Peyer's patch (tissue), 4 donors: ENCODE measurements around the gene CLASP1.

Source experiments
- POLR2A ChIP-seq, 2 donors: fragments of 450-650 bp; IDR thresholded peaks; one replicate each; pipeline ENCODE4 v1.5.1; 2017; ENCODE audit warnings: antibody characterized with exemption in 2 of 2, mild to moderate bottlenecking in 2 of 2, moderate library complexity in 2 of 2
- TF ChIP-seq, protein P1 (sequence below), 6 experiments: fragments of 450-650 bp in 4 of 6; fragments of 200-600 bp in 2 of 6; sonication (generic) in 1 of 6; IDR thresholded peaks; one replicate each; pipeline ENCODE4 v1.5.1; 2017 to 2019; ENCODE audit warnings: antibody characterized with exemption in 6 of 6, mild to moderate bottlenecking in 3 of 6, moderate library complexity in 1 of 6

DNA sequence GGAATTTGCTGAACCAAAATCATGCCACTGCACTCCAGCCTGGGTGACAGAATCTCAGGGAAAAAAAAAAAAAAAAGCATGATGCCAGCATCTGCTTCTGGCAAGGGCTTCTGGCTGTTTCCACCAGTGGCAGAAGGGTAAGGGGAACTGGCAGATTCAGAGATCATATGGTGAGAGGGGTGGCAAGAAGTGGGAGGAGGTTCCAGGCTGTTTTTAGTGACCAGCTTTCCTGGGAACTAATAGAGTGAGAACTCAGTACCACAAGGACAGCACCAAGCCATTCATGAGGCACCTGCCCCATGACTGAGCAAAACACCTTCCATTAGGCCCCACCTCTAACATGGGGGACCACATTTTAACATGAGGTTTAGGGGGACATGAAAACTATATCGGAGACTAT, 18.4 kb upstream of the CLASP1 start:
- TF ChIP-seq, protein P1, sequence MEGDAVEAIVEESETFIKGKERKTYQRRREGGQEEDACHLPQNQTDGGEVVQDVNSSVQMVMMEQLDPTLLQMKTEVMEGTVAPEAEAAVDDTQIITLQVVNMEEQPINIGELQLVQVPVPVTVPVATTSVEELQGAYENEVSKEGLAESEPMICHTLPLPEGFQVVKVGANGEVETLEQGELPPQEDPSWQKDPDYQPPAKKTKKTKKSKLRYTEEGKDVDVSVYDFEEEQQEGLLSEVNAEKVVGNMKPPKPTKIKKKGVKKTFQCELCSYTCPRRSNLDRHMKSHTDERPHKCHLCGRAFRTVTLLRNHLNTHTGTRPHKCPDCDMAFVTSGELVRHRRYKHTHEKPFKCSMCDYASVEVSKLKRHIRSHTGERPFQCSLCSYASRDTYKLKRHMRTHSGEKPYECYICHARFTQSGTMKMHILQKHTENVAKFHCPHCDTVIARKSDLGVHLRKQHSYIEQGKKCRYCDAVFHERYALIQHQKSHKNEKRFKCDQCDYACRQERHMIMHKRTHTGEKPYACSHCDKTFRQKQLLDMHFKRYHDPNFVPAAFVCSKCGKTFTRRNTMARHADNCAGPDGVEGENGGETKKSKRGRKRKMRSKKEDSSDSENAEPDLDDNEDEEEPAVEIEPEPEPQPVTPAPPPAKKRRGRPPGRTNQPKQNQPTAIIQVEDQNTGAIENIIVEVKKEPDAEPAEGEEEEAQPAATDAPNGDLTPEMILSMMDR (IDR thresholded peaks at IDR 0.05): no peak
- TF ChIP-seq POLR2A (IDR thresholded peaks at IDR 0.05): no peak
